VCaP (cell line): ENCODE measurements around the gene VN1R5.

Experiments used
- H3K27ac ChIP-seq: fragments of 450-650 bp; 2 replicates; pipeline ENCODE4 v1.5.1; 2017
- TF ChIP-seq, protein P1 (sequence below): fragments of 450-650 bp; conservative IDR thresholded peaks from 2 replicates; pipeline ENCODE4 v1.5.1; 2017; ENCODE audit warnings: mild to moderate bottlenecking, moderate library complexity

The VN1R5 gene

DNA sequence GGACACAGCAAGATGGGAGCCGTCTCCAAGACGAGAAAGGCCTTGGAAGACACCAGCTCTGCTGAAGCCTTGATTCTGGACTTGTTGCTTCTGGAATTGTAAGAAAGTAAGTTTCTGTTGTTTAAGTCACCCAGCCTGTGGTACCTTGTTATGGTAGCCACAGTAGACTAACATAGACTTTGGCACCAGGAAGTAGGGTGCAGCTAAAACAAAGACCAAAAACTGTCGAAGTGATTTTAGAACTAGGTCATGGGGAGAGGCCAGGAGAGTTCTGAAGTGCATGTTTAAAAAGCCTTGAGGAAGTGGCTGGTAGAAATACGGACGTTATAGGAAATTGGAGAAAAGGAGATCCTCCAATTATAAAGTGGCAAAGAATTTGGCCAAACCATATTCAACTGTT, 47.3 kb downstream of the VN1R5 start:
- no peak overlapping the region for H3K27ac ChIP-seq
- TF ChIP-seq, protein P1, sequence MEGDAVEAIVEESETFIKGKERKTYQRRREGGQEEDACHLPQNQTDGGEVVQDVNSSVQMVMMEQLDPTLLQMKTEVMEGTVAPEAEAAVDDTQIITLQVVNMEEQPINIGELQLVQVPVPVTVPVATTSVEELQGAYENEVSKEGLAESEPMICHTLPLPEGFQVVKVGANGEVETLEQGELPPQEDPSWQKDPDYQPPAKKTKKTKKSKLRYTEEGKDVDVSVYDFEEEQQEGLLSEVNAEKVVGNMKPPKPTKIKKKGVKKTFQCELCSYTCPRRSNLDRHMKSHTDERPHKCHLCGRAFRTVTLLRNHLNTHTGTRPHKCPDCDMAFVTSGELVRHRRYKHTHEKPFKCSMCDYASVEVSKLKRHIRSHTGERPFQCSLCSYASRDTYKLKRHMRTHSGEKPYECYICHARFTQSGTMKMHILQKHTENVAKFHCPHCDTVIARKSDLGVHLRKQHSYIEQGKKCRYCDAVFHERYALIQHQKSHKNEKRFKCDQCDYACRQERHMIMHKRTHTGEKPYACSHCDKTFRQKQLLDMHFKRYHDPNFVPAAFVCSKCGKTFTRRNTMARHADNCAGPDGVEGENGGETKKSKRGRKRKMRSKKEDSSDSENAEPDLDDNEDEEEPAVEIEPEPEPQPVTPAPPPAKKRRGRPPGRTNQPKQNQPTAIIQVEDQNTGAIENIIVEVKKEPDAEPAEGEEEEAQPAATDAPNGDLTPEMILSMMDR, result no peak

GRCh38 chr1:247304031-247304430, 48.2 kb downstream of the VN1R5 start:
- TF ChIP-seq, protein P1, result no peak
- H3K27ac ChIP-seq, result no peak overlapping the region
